Cerebellar nuclear complex (tissue), 1 donor: ENCODE data around the gene USP22.

Source experiments
- DNase-seq, 2 experiments: peaks; one replicate each; lab custom pipeline; 2025; lab: John Stamatoyannopoulos, UW

USP22 gene

DNA sequence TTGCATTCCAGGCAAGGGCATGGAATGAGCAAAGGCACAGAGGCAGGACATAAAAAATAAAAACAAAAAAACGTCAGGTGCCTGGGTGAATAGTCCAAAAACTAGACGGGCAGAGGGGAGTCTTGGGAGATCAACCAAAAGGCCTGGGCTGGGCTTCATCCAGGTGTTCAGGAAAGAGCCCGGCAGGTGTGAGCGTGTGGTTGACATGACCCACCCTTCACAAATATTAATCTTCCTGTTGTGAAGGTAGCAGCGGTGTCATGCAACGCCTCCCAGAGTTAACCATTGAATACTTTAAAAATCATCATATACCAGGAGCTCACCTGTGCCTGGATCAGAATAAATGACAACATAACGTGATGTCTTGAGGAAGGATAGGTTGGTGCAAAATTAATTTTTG is 90.6 kb downstream of the USP22 start:
- no peak for DNase-seq
